ENCODE data around the gene SPOP.

Gene SPOP

DNA sequence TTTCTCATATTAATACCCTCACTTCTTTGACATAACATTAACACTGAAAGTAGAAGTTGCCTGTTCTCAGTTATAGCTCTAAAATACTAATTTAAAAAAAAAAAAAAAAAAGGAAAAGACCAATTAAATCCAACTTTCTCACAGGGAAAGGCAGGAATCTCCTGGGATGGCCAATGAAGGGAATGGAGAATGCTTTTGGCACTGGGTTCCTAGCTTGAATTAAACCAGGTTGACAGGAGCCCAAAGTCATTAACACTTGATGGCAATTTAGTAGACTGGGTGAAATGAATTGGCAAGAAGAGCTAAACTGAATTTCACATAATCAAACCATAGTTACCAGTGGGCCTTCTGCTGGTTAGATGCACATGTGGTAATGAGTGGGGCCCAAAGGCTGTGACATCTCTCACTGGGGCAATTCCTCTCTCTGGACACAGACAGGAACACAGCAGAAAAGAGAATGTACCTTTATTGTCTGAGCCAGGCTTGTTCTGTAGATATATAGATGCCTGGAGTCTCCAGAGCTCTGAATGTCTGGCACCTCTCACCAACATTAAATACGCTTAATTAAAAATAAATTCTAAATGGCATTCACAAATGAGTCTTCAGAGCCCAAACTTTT, 64.6 kb downstream of the SPOP start:
- no peak for DNase-seq

DNA sequence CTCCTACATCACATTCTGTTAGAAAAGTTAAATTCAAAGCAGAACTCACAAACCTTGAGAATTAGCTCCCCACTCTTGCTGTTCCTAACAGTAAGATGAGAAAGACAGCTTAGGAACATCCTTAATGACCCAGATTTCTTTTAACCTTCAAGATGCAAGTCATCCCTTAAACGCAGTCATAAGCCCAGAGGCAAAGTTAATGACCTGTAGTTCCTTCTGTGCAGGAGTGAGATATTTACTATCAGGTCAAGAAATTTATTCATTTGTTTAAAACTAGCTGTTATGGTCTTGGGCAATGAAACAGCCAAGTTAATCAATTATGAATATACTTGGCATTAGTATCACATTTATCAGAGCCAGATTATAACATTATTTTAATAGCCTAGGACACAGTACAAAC, 65.2 kb downstream of the SPOP start:
- no peak for DNase-seq

DNA sequence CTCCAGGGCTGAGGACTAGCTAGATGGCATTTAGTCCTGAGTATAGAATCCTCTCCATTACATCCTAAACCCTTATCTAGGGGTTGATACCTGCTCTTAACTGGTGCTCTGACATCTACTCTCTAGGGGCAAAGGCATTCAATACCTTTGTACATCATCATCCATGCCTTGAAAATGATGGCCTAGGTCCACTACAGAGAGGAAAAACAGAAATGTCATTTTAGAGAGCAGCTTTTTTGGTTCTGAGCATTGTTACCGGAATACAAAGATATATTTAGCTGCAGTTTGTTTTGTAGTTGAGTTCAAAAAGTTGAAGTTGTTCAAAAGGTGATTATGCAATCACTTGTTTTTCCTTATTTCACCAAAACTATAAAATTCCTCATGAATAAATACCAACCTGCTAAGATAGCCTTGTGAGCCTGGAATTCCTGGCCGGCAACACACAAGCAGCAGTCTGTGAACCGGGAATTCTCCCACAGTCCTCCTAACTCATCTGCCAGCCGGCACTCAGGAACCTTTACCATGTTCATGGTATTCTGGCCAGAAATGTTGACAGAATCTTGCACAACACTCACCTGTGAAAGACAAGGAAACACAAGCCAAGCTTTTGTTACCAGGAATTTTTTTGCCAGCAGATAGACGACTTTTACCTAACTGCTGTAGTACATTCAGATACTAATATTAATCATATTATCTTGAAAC, 66.9 kb downstream of the SPOP start:
- no peak for DNase-seq

DNA sequence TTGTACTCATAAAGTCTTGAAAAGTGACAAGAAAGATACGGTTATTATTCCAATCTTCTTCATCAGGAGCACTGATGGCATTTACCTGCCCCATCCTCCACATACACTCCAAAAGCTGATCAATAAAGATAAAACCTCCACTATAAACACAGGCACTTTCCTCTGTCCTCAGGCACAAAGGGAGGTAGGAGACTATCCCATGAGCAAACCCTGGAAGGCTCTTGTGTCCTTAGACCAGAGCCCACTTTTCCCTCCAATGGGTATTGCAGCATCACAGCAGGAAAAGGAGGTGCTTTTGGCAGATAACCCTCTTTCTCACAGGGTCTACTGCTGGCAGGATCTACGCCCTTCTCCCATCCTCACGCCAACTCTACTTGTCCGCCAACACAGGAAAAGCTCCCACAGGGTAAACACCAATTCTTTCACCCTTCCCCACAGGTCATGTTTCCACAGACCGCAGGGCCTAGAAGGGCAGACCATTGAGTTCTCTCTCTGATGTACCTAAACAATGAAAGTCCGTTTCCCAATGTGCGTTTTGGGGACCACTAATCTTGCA, 73.5 kb downstream of the SPOP start:
- no peak for DNase-seq

DNA sequence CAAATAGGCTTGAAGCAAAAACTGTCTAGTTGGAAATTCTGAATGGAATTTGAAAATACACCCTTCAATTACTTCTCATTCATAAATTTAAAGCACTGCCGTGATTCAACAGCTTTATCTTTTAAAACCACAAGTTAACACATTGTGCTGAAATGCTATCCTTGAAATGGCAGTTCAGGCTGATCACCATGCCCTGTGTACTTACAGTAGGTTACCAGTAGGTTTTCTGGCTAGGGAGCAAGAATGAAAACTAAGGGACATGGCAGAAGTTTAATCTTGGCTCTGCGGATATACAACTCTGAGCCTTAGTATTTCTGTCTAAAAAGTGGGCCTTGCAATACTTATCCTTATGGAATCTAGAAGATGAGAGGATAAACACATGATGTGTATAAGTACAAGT, 74.2 kb downstream of the SPOP start:
- no peak for DNase-seq

DNA sequence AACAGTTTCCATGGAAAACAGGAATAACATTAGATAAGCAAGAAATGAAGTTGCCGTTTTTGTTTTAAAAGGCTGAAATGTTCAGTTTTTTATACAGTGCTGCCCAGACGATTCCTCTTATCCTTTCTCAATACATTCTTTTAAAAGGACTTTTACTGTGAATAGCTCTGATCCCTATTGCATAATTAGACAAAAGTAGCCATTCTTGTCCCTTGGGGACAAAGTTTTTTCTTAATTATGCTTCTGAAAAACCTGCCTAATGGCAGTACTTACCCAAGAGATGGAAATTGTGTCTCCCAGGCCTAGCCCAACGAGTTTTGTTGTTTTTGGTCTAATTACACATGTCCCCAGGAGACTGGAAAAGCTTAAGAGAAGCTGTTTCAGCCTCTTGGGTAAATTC, 74.7 kb downstream of the SPOP start:
- DNase-seq = no peak

DNA sequence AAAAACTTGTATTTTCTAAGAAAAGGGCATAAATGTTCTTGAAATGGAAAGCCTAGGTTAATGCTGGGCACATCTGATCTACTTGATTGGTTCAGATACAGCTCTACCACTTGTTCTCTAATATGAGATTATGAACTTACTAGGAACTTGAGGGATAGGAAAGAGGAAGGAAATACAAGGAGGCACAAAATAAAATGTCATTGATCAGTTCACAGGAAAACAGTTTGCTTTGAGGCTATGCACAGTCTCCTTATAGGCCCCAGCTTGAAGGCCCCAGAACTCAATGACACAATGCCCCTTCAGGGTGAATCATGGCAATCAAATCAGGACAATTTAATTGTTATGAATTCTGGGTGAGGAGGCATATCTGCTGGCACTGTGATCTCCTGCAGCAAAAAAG, 75.1 kb downstream of the SPOP start:
- no peak for DNase-seq

DNA sequence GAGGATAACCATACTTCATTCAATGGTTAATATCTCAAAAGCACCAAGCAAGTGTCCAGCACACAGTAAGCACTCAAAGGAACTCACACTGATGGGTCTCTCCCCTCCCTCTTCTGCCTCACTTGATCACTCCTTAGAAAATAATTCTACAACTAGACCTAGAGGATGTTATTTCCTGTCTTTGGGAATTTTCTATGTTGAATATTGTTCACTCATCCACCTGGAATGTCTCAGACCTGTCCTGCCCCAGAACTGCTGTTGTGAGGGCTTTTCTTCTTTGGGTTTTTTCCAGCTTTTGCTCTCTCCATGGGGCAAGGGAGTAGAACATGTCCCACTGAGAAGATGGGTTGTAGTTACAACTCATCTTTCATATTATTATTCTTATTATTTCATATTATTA, 76.9 kb downstream of the SPOP start:
- no peak for DNase-seq

DNA sequence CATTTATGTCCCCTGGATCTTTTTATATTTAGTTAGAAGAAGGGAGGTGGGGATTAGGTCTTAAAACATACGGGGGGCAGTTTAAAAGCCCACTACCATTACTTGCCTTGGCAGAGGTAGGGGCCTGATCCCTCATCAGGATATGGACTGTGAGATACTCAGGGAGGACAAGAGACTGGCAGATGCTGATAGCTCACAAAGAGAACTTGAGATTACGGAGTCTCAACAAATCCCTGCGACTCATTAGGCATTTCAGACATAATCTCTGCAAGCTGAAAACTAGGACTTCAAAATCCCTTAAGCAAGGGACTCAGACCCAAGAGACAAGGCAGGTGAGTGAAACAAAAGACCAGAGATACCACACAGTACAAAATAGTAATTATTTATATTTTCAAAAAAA, 79.0 kb downstream of the SPOP start:
- no peak for DNase-seq

DNA sequence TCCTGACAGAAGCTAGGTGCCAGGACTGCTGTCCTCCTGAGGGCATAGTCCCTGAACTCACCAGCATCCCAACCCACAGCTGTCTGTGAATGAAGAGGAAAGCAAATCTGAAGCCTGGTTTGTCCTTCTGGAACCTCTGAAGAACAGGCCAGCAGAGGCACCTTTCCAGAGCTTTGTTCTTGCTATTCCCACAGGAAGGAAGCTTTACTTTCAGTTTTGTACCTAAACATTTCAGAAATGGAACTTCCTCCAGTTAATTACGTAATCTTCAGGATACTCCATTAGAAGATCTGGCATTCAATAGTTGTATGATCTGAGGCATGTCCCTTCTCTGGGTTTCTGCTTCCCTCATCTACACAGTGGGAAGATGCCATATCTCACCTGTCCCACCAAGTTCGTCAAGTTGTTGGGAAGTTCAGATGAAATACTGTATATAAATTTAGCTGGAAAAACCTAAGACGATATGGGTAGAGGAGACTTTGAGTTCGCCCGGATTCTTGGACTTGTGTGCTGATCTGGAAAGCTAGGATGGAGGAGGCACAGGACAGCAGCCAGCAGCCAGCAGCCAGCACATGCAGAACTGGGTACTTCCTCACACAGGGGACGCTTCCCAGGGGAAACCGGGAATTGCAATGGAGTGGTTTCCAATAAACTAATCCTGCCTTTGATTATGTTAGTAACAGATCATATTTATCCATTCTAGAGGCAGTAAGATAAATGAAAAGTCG, 79.8 kb downstream of the SPOP start:
- DNase-seq = no peak

DNA sequence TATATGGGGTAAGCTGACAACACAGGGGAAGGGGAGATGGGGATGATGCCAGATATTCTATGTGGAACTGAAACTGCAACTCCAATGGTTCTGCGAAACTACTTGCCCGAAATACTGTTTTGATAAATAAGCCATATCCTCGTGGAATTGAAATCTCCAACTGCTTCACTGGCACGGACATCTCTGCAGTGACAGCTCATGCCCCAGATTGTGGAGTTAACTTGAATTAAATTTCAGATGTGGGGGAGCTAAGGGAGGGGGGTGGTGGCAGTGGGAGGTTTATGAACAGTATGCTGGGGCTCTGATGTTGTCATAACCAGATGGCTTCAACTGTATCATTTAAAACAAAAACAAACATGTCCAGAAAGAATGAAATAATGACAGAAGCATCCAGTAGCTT, 80.5 kb downstream of the SPOP start:
- DNase-seq = no peak

DNA sequence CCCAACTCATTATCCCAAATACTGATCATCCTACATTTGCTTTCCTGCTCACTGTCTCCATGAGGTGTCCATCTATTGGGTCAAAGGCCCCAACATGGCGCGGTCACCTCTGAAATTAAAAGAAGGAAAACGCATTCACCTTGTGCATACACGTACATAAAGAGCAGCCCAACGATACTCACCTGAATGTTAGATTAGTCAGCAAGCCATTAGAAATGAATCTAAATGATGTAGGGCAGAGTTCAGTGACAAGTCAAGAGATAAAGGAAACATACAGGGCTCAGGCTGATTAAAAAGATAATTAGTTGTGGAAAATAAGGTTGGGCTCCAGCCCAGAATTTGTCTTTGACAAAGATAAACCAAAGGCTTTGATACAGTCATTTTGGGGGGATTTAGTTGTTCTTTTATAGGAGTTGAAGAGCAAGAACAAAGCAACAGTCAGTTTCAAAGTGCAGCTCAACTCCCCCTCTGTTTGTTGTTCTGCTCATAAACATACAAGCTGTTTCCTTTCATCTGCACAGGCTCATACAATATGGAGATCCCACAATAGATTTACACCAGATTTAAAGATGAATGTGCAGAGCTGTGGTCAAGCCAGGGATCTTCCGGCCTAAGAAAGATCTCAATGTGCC, 81.2 kb downstream of the SPOP start:
- no peak for DNase-seq

DNA sequence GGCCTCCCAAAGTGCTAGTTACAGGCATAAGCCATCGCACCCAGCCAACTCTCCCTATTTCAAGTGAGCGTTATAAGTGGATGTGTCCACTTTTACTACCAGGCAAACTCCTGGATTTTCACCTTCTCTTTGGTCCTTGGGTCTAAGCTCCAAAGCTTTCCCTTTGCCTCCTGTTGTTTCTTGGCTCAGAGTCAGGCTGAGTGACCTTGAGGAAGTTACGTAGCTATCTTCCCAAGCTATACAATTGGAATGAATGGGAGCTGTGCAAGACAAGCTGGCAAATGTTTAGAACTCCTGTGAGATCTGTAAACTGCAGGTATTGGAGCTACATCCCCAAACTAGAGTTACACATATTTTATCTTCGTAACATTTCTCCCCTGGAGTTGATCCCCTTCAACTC, 81.9 kb downstream of the SPOP start:
- DNase-seq = no peak

DNA sequence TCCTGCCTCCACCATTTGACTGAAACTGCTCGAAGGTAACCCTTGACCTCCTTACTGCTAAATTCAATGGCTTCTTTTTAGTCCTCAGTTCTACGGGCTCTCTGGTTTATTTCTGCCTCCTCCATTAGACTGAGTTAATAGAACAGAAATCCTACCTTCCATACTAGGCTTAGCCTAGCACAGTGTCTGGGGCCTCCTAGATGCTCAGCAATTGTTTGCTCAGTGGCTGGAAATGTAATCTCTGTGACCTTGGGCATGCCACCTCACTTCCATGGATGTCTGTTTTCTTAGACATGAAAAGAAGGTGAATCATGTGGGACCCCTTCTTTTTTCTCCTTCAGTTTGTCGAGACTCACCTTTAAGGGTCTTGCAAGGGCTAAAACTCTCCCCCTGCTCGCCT, 82.6 kb downstream of the SPOP start:
- DNase-seq = no peak

DNA sequence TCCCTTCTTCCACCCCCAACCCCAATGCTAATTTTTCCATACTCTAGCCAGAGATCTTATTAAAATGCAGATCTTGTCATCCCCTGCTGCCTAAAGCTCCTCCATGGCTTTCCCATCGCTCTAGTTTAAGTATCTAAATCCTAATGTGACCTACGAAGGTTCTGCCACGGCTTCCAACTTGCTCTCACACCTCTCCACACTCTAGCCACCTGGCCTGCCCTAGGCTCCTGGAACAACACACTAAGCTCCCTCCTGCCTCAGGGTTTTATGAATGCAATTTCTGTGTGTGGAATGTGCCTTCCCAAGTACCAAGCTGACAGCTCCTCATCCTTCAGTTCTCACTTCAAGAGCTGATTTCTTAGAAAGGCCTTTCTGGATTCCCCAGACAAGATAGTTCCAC, 85.6 kb downstream of the SPOP start:
- no peak for DNase-seq

DNA sequence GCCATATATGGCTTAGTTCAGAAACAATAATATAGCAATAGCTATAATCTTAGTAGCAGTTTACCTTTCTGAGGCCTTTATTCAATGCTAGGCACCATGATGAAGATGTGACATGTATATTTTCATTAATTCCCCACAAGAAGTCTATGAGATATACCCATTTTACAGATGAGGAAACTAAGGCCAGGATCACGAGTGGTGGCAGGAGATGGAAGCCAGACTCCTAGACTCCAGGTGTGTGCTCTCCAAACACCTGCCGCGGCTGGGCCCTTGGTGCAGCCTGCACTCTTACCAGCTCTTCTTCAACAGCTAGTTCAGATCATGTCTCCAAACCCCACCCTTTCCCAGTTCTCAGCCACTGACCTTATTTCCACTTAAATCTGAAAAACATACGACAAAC, 87.0 kb downstream of the SPOP start:
- no peak for DNase-seq

DNA sequence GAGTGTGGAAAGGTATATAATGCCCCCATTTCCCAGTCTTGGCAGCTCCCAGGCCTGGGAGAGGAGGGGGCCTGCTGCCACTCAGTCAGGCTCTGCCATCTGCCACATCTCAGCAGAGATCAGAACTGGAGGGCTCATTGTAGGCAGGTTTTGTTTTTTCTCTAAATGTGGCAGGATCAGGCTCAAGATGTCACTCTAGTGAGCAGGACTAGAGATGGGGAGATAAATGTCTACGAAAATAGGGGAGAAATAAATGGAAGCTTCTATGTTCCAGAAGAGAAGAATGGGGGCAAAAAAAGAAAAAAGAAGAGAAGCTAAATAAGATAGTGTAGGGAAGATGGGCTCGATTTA, 88.3 kb downstream of the SPOP start:
- no peak for DNase-seq

DNA sequence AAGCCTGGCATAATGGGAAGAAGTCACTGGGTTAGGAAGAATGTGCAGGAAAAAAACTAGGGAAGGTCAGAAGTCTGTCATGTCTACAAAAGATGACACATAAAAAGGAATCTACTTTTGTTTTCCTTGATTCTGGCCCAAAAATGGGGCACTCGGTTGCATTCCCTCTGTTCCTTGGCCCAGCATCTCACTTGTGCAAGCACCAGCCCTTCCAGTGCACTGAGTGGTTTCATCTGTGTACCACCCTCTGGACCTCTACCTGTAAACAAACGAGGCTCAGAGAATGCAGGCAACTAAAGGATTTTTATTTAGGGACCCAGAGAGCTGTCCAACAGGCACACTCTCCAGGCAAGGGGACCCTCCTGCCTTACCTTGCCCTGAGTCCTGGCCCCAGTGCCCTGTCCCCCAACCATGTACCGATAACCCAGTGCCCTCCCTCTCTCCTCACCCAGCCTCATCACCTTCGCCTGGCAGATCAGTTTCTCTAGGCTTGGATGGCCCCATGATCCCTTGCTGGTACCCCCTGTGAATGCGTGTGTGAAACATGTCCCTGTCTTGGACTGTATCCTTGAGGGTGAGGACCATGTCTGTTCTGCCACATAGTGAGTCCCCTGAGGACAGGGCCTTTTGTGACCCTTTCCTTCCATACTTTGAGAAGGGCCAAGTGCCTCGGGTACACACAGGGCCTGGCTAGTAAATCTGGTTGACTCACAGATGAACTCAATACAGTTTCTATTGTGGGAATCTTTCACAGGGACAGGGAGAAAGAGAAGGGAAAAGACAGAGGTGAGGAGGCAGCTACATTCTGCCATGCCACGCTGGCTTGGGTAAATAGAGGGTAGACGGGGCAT, 88.9 kb downstream of the SPOP start:
- DNase-seq = no peak

DNA sequence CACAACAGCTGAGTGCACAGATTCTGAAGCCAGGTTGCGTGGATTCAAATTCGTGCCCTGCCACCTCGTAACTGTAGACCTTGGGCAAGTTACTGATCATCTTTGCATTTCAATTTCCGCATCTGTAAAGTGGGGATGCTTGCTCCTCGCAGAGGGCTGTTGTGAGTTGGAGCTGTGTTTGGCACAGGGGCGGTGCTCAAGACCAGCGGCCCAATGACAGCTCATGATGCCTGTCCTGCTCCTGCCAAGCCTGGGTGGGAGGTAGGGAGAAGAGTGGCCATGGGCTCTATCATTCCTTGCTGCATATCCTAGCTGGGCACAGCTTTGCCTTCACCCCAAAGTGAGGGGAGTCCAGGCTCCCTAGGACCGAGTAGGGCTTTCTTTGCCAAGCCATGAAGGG, 89.6 kb downstream of the SPOP start:
- no peak for DNase-seq

DNA sequence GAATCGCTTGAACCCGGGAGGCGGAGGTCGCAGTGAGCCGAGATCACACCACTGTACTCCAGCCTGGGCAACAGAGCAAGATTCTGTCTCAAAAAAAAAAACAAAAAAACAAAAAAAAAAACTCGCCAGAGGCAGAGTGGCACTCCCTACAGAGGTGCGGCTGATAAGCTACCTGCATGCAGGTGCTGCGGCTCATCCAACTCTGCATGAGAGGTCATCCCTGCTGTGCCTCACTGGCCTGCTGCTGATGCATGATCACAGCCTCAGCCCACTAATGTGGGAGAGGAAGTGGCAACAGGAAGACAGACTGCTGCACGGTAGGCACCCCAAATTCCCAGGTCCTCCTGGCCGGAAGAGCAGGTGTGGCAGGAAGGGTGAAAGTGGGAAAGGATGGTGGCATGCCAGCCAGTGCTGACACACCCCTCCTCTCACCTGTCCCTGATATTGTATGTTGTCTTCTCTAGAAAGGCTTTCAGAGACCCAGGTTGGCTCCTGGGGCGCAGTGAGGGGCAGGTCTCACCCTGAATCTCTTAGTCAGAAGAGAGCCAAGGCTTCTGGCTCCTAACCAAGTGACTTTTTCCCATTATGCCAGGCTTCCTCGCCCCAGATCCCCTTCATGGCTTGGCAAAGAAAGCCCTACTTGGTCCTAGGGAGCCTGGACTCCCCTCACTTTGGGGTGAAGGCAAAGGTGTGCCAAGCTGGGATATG, 90.4 kb downstream of the SPOP start:
- DNase-seq = no peak

DNA sequence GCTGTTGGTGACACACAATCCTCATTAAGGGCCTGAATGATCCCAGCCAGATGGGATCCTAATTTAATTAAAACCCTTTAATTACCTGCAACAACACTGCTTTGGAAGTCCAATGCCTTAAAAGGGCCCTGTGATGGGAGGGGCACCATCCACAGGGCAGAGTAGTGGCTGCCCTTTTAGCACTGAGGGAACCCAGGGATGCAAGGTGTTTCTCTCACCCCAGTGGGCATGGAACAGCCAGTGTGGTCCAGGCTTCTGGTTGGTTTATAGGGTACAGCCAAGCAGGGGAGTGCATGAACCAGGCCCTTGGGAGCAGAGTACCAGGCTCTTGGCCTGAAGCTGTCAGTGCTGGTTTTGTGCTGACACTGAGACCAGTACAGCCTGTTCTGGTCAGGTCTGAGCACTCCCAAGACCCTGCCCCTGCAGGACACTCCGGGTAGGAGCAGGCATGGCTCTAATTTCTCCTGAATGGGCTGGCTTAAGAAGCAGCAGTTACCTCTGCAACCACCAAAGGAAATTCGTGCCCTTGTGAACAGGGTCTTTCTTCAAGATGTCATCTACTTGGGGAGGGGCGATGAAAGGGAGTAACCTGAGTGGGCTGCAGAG, 92.4 kb downstream of the SPOP start:
- no peak for DNase-seq

DNA sequence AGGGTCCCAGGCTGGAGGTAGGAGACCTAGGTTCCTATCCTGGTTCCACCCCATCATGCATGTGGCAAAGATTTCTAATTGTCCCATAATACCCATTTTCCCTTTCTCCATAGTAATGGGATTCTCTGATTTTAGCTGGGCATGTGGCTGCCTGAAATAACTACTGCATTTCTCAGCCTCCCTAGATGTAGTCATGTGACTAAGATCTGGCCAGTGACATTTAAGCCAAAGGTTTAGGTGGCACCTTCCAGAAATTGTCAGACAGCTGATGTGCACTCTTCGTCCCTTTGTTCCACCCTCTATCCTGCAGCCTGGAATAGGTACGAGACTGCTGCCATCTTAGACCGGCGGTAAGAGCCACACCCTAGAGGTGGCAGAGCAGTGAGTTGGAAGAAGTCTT, 94.0 kb downstream of the SPOP start:
- DNase-seq = no peak

Measured in activated CD4-positive, CD25-positive, alpha-beta regulatory T cell treated with anti-CD3 and anti-CD28 coated beads, Interleukin-2, amount 50 U/mL, for 72 hours (primary cell).